Bladder microvascular endothelial cell (primary cell): ENCODE data around the gene CCDC152. TPM values are rescaled to one million over a fixed set of nuclear protein-coding genes. Genes with fewer than 3 reads are reported as not detected.

Experiments used
- total RNA-seq: library from RNA; depleted of rRNA; stranded (reverse); fragments of >200 nt; gene quantifications from 2 replicates; pipeline ENCODE4 v1.2.3, GENCODE V29; 2014

The CCDC152 gene, protein sequence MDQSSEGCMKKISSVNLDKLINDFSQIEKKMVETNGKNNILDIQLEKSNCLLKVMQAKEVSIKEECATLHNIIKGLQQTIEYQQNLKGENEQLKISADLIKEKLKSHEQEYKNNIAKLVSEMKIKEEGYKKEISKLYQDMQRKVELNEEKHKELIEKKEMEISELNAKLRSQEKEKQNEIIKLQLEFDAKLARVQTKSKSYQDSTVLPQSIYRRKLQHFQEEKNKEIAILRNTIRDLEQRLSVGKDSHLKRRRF
- 0.06 and 0.16 TPM in 2 replicates for total RNA-seq

DNA sequence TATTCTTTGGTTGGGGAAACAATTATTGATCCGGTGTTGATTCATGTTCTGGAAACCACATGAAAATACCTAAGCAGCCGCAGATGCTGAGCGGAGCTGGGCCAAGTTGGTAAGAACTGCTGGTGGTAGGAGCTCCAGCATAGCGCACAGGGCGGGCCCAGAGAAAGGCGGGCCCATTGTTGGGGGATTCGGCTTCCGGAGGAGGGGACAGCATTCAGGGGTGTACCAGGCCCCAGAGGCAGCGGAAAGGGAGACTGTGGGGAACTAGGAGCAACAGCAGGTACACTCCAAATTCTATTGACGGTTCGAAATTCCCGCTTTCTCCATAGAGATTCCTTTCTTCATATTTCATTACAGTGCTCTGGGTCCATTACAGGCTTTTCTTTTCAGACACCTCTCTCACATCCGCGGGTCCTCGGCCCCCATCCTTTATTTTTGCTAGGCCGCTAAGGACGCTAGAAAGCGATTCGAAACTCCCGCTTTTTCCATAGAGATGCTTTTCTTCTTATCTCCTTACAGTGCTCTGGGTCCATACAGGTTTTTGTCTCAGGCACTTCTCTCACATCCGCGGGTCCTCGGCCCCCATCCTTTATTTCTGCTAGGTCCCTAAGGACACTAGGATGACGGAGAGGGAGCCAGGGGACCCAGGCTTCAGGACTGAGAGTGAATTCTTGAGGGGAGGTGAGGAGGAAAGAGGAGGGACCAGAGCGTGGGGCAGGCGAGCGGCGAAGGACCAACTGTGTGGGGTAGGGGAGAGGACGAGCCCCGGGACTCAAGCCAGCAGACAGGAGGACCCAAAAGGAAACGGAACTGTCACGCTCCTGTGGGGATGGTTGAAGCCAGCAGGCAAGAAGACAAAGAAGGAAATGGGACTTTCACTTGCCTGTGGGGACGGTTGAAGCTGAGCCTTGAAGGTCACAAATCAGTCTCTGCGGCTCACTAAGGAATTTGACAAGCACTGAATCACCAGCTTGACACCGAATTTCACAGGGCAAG is at the start of gene CCDC152:
Gene CCDC152, plus strand, starts transcription at position 213 of the 996 bp plus-strand sequence. CDS start 2,304 bp downstream, outside the sequence.

DNA sequence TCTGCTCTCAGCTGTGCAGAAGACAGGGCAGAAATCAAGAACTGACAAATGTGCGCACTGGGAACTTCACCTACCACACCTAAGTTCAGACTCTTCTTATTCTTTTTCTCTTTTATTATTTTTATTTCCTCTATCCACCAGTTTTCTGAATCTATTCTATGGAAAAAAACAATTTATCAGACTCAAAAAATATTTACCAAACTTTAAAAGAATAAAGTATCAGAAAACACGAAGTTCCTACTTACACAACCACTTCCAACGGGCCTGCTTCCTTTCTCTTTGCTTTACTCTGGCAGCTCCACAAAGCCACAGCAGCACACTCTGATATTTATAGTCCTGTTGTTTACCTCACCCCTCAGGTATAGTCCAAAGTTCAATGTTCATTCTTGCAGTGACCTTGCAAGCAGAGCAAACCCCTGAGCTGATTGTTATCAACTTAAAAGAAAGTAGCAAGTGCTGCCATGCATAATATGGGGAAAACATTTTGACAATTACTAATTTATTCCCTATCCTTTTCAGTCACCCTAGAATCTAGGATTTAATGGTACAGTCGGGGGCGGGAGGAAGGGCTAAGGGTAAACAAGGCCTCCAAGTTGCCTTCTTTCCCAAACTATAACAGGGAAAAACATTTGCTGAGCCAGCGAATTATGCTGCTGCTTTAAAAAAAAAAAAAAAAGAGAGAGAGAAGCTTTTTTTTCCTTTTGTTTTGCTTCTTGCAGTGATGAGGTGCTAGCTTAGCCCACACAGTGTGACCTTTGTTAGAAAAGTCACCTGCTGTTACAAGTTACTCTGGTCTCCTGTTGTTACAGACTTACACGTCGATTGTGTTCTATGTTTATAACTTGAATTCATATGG is 55.2 kb downstream of the CCDC152 start, which contains the start of gene SELENOP:
Gene SELENOP, minus strand, starts transcription at position 302 of the 856 bp plus-strand sequence. CDS start 3,539 bp downstream, outside the sequence.

Other genes starting within 250 kb of the CCDC152 start
- 33.8 and 63.1 TPM in 2 replicates for gene SELENOP, start 55.1 kb downstream of the CCDC152 start, total RNA-seq